Liver (tissue), 9 donors: Measurements from ENCODE around the gene GNB5. TPM values are rescaled to one million over a fixed set of nuclear protein-coding genes. Genes with fewer than 3 reads are reported as not detected.
A peak's percentile ranks its signal among the peaks of the same experiment; 100 is the strongest.

Source experiments
- DNase-seq: peaks from one replicate; pipeline ENCODE4 v3.0.0-alpha.2; 2017; ENCODE audit warnings: low spot score
- H3K27ac ChIP-seq, 2 donors: one replicate each; pipeline ENCODE4 v1.7.0; 2013; ENCODE audit warnings: inconsistent platforms in 2 of 2, low read length in 2 of 2, control low read depth in 1 of 2, low read depth in 1 of 2, mild to moderate bottlenecking in 1 of 2
- H3K27me3 ChIP-seq, 4 donors: one replicate each; pipeline versions ENCODE4 v1.6.1 to v1.7.0; 2013; ENCODE audit warnings: low read length in 3 of 4, inconsistent platforms in 1 of 4, mild to moderate bottlenecking in 1 of 4, moderate library complexity in 1 of 4; ENCODE audit not compliant: control insufficient read depth in 4 of 4, insufficient read depth in 4 of 4
- H3K36me3 ChIP-seq, 4 donors: one replicate each; pipeline versions ENCODE4 v1.6.1 to v1.7.0; 2013; ENCODE audit warnings: low read length in 3 of 4, mild to moderate bottlenecking in 3 of 4, low read depth in 1 of 4, moderate library complexity in 1 of 4; ENCODE audit not compliant: control insufficient read depth in 4 of 4, insufficient read depth in 3 of 4
- H3K4me1 ChIP-seq, 4 donors: one replicate each; pipeline versions ENCODE4 v1.6.1 to v1.7.0; 2013; ENCODE audit warnings: low read length in 3 of 4, mild to moderate bottlenecking in 3 of 4, moderate library complexity in 1 of 4; ENCODE audit not compliant: control insufficient read depth in 4 of 4, insufficient read depth in 4 of 4
- H3K4me3 ChIP-seq, 3 donors: one replicate each; pipeline versions ENCODE4 v1.6.1 to v1.7.0; 2013; ENCODE audit warnings: low read length in 3 of 3, control low read depth in 1 of 3, low read depth in 1 of 3, mild to moderate bottlenecking in 1 of 3
- H3K9ac ChIP-seq, 2 donors: one replicate each; pipeline ENCODE4 v1.7.0; 2013; ENCODE audit warnings: low read length in 2 of 2, mild to moderate bottlenecking in 2 of 2, moderate library complexity in 2 of 2, control low read depth in 1 of 2, low read depth in 1 of 2
- H3K9me3 ChIP-seq, 4 donors: one replicate each; pipeline versions ENCODE4 v1.6.1 to v1.7.0; 2013; ENCODE audit warnings: low read length in 3 of 4; ENCODE audit not compliant: control insufficient read depth in 4 of 4
- EGR1 ChIP-seq, 2 donors: IDR thresholded peaks; 2 replicates each; pipeline ENCODE4 v1.6.1; 2016 to 2018; ENCODE audit warnings: antibody characterized with exemption in 2 of 2, low read depth in 2 of 2
- FOXA1 ChIP-seq: IDR thresholded peaks from 2 replicates; pipeline ENCODE4 v1.6.1; 2016; ENCODE audit warnings: antibody characterized with exemption
- FOXA2 ChIP-seq: IDR thresholded peaks from 2 replicates; pipeline ENCODE4 v1.6.1; 2016; ENCODE audit warnings: antibody characterized with exemption
- GABPA ChIP-seq, 2 donors: IDR thresholded peaks in 1 of 2; conservative IDR thresholded peaks in 1 of 2; 2 replicates each; pipeline ENCODE4 v1.6.1; 2016; ENCODE audit warnings: antibody characterized with exemption in 2 of 2, mild to moderate bottlenecking in 1 of 2, moderate library complexity in 1 of 2
- HNF4A ChIP-seq, 2 donors: conservative IDR thresholded peaks; 2 replicates each; pipeline ENCODE4 v1.6.1; 2016; ENCODE audit warnings: antibody characterized with exemption in 2 of 2, mild to moderate bottlenecking in 2 of 2
- HNF4G ChIP-seq: IDR thresholded peaks from 2 replicates; pipeline ENCODE4 v1.6.1; 2016; ENCODE audit warnings: antibody characterized with exemption
- JUND ChIP-seq, 2 donors: IDR thresholded peaks; 2 replicates each; pipeline ENCODE4 v1.6.1; 2016; ENCODE audit warnings: antibody characterized with exemption in 2 of 2
- MAX ChIP-seq: IDR thresholded peaks from 2 replicates; pipeline ENCODE4 v1.6.1; 2016; ENCODE audit warnings: antibody characterized with exemption
- NR2F2 ChIP-seq: IDR thresholded peaks from 2 replicates; pipeline ENCODE4 v1.6.1; 2016; ENCODE audit warnings: antibody characterized with exemption
- RAD21 ChIP-seq, 2 donors: IDR thresholded peaks; 2 replicates each; pipeline ENCODE4 v1.6.1; 2016; ENCODE audit warnings: antibody characterized with exemption in 2 of 2, mild to moderate bottlenecking in 2 of 2
- REST ChIP-seq: IDR thresholded peaks from 2 replicates; pipeline ENCODE4 v1.6.1; 2016; ENCODE audit warnings: antibody characterized with exemption, mild to moderate bottlenecking
- RXRA ChIP-seq, 2 donors: IDR thresholded peaks; 2 replicates each; pipeline ENCODE4 v1.6.1; 2017 to 2018; ENCODE audit warnings: antibody characterized with exemption in 2 of 2, mild to moderate bottlenecking in 1 of 2
- SP1 ChIP-seq: IDR thresholded peaks from 2 replicates; pipeline ENCODE4 v1.6.1; 2018; ENCODE audit warnings: antibody characterized with exemption, mild to moderate bottlenecking
- TAF1 ChIP-seq: conservative IDR thresholded peaks from 2 replicates; pipeline ENCODE4 v1.6.1; 2016; ENCODE audit warnings: antibody characterized with exemption, mild to moderate bottlenecking
- YY1 ChIP-seq: IDR thresholded peaks from 2 replicates; pipeline ENCODE4 v1.6.1; 2016; ENCODE audit warnings: antibody characterized with exemption, mild to moderate bottlenecking
- WGBS: extraction: QIAGEN DNeasy Blood & Tissue Kit; methylation state at CpG from one replicate; pipeline ENCODE4 v1.1.7; 2013; 5-methylcytosine and 5-hydroxymethylcytosine counted together
- polyA plus RNA-seq, 2 donors: library from polyadenylated mRNA; stranded (reverse) in 1 of 2; unstranded in 1 of 2; fragments of 200-250 nt in 1 of 2; fragments of >200 nt in 1 of 2; fragmentation: Nextera tagmentation in 1 of 2; extraction: Ambion mirVana in 1 of 2; gene quantifications; one replicate each; pipeline versions ENCODE4 v1.2.1 to v1.2.3, GENCODE V29; 2013 to 2015
- total RNA-seq, 2 donors: library from RNA; depleted of rRNA; stranded (reverse); fragments of >200 nt; gene quantifications; one replicate each; pipeline ENCODE4 v1.2.3, GENCODE V29; 2014
- TF ChIP-seq, protein P1 (sequence below): IDR thresholded peaks from 2 replicates; pipeline ENCODE4 v1.6.1; 2016; ENCODE audit warnings: antibody characterized with exemption
- TF ChIP-seq, protein P2 (sequence below): fragments of 150-350 bp; IDR thresholded peaks from 2 replicates; pipeline ENCODE4 v1.5.1; 2017; ENCODE audit warnings: improper control_type of control experiment, low read depth, low read length; ENCODE audit not compliant: missing input control
- TF ChIP-seq, protein P3 (sequence below): IDR thresholded peaks from 2 replicates; pipeline ENCODE4 v1.6.1; 2016; ENCODE audit warnings: antibody characterized with exemption
- donor health status: healthy.
- donor health status: healthy.
- donor health status: healthy.
- donor health status: healthy.
- donor health status: healthy.

The GNB5 gene
- total and polyA plus RNA-seq, 4 donors, result 13.7 to 19.2 (median 15.7) TPM

DNA sequence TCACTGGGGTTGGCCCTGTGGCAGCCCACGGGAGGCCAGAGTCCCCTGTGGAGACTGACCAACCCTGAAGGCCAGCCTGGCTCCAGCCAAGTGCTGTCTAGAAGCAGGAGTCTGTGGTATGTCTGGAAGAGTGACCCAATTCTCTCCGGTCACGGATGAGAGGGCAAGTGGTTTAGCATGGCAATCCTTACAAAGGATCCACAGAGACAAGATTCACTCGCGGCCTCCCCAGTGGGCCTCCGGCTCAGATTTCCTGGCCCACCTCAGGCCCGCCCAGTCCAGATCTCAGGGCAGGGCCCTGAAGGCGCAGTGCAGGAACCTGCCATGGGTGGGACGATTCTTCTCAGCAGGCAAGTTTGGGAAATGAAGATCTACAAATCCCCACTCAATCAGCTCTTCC is 73.6 kb downstream of the GNB5 start:
- WGBS, result 92% methylated on average over 9 of the region's 9 CpGs
- TF ChIP-seq YY1 (no peak), RXRA (IDR thresholded peaks at IDR 0.05) (no peak), TAF1 (no peak), HNF4A (conservative IDR thresholded peaks at IDR 0.05) (no peak), FOXA1 (no peak), MAX (no peak), EGR1 (IDR thresholded peaks at IDR 0.05; ENCODE audit: low read depth in 2 of 2) (no peak), SP1 (no peak)
- TF ChIP-seq, protein P1, sequence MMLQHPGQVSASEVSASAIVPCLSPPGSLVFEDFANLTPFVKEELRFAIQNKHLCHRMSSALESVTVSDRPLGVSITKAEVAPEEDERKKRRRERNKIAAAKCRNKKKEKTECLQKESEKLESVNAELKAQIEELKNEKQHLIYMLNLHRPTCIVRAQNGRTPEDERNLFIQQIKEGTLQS, result no peak
- TF ChIP-seq, protein P2, sequence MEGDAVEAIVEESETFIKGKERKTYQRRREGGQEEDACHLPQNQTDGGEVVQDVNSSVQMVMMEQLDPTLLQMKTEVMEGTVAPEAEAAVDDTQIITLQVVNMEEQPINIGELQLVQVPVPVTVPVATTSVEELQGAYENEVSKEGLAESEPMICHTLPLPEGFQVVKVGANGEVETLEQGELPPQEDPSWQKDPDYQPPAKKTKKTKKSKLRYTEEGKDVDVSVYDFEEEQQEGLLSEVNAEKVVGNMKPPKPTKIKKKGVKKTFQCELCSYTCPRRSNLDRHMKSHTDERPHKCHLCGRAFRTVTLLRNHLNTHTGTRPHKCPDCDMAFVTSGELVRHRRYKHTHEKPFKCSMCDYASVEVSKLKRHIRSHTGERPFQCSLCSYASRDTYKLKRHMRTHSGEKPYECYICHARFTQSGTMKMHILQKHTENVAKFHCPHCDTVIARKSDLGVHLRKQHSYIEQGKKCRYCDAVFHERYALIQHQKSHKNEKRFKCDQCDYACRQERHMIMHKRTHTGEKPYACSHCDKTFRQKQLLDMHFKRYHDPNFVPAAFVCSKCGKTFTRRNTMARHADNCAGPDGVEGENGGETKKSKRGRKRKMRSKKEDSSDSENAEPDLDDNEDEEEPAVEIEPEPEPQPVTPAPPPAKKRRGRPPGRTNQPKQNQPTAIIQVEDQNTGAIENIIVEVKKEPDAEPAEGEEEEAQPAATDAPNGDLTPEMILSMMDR, result no peak
- H3K27ac ChIP-seq, result peak overlapping the region; percentile 44 to 46
- no peaks in the 10 kb centered on the region for H3K27me3 ChIP-seq
- no peaks in the 10 kb centered on the region for H3K9me3 ChIP-seq
- no peaks in the 10 kb centered on the region for H3K36me3 ChIP-seq
- no peak for DNase-seq
- H3K9ac ChIP-seq, result no peak overlapping the region
- H3K4me1 ChIP-seq, result peaks cover 8 to 25% (median 14%) of the 10 kb centered on the region in 4 donors
- no peak overlapping the region for H3K4me3 ChIP-seq

DNA sequence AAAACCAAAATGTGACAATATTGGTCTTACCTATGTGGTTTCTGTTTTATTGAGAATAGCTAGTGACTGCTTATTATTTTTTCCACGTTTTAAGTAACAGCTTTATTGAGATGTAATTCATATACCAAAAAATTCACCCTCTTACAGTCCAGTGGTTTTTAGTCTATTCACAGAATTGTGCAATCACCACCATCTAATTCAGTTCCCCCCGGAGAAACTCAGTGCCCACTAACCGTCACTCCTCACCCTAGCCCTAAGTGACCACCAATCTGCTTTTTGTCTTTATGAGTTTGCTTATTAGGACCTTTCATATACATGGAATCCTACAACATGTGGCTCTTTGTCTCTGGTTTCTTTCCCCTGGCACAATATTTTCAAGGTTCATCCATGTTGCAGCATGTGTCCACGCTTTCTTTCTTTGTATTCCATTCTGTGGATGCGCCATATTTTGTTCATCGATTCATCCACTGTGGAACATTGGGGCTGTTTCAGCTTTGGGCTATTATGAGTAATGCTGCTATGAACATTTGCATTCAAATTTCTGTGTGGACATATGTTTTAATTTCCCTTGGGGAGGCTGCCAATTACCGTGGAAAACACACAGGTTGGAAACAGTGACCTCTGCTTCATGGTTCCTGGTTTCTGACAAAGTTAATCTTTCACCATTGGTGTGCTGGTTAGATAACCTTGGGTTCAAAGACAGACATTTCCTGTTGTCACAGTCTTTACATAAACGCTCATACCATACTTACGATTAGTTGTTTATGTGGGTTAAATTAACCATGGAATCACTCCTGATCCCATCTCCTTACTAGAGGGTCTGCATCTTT is 75.4 kb downstream of the GNB5 start:
- Histone ChIP-seq H3K9me3 (no peaks in the 10 kb centered on the region), H3K9ac (peak overlapping the region in 1 of 2 donors; percentile 78), H3K27me3 (no peaks in the 10 kb centered on the region), H3K4me1 (peaks cover 11 to 29% (median 14%) of the 10 kb centered on the region in 4 donors), H3K27ac (peak overlapping the region; percentile 86 to 95), H3K4me3 (no peak overlapping the region), H3K36me3 (no peaks in the 10 kb centered on the region)
- WGBS, result 37% methylated on average over 9 of the region's 9 CpGs
- peak; percentile 79 to 82 for TF ChIP-seq HNF4A (conservative IDR thresholded peaks at IDR 0.05)
- no peak for TF ChIP-seq TAF1
- TF ChIP-seq, protein P3, sequence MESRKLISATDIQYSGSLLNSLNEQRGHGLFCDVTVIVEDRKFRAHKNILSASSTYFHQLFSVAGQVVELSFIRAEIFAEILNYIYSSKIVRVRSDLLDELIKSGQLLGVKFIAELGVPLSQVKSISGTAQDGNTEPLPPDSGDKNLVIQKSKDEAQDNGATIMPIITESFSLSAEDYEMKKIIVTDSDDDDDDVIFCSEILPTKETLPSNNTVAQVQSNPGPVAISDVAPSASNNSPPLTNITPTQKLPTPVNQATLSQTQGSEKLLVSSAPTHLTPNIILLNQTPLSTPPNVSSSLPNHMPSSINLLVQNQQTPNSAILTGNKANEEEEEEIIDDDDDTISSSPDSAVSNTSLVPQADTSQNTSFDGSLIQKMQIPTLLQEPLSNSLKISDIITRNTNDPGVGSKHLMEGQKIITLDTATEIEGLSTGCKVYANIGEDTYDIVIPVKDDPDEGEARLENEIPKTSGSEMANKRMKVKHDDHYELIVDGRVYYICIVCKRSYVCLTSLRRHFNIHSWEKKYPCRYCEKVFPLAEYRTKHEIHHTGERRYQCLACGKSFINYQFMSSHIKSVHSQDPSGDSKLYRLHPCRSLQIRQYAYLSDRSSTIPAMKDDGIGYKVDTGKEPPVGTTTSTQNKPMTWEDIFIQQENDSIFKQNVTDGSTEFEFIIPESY, result peak; percentile 33
- TF ChIP-seq YY1, result peak; percentile 91
- TF ChIP-seq SP1, result peak; percentile 81
- TF ChIP-seq, protein P2, result no peak
- peak; percentile 42 for TF ChIP-seq FOXA2
- TF ChIP-seq, protein P1, result no peak
- TF ChIP-seq RXRA (IDR thresholded peaks at IDR 0.05), result peak; percentile 76 to 87
- peak in 1 of 2 donors; percentile 32 for TF ChIP-seq RAD21 (IDR thresholded peaks at IDR 0.05)
- peak in 1 of 2 donors; percentile 44 for TF ChIP-seq GABPA (IDR thresholded peaks at IDR 0.05 in 1 of 2, conservative IDR thresholded peaks at IDR 0.05 in 1 of 2)
- TF ChIP-seq JUND (IDR thresholded peaks at IDR 0.05), result peak in 1 of 2 donors; percentile 14
- peak; percentile 34 for TF ChIP-seq NR2F2
- TF ChIP-seq HNF4G, result peak; percentile 27
- peak; percentile 32 to 43 for TF ChIP-seq EGR1 (IDR thresholded peaks at IDR 0.05; ENCODE audit: low read depth in 2 of 2)
- TF ChIP-seq MAX, result peak; percentile 68
- TF ChIP-seq REST, result no peak
- peak; percentile 33 for TF ChIP-seq FOXA1
- DNase-seq, result no peak
